SK-N-MC (cell line): ENCODE results near the gene TNK2.

ENCODE experiments used
- DNase-seq: peaks from one replicate; pipeline ENCODE4 v3.0.0-alpha.2; 2011; ENCODE audit warnings: low read depth, low spot score
- H3K27ac ChIP-seq: fragments of 200-600 bp; sonication (generic); 2 replicates; pipeline ENCODE4 v1.5.1; 2016; ENCODE audit warnings: mixed run types
- H3K36me3 ChIP-seq: fragments of 200-600 bp; sonication (generic); 2 replicates; pipeline ENCODE4 v1.6.1; 2017; ENCODE audit warnings: antibody characterized with exemption, low read length, mixed read lengths; ENCODE audit not compliant: insufficient read depth
- H3K4me3 ChIP-seq: fragments of 200-600 bp; sonication (generic); 2 replicates; pipeline ENCODE4 v1.5.1; 2016
- H3K9ac ChIP-seq: fragments of 200-600 bp; sonication (generic); 2 replicates; pipeline ENCODE4 v1.8.0; 2017; ENCODE audit warnings: mixed run types, mixed read lengths; ENCODE audit not compliant: insufficient read length
- H3K9me3 ChIP-seq: fragments of 200-600 bp; sonication (generic); 2 replicates; pipeline ENCODE4 v1.6.1; 2017; ENCODE audit warnings: low read depth, mild to moderate bottlenecking, antibody characterized with exemption, low read length, moderate library complexity, mixed read lengths
- EZH2 ChIP-seq: fragments of 200-600 bp; sonication (generic); IDR thresholded peaks from one replicate; pipeline ENCODE4 v1.6.1; 2017; ENCODE audit warnings: antibody characterized with exemption
- FOXP2 ChIP-seq: optimal IDR thresholded peaks from 2 replicates; pipeline ENCODE3; 2011; ENCODE audit warnings: mild to moderate bottlenecking, moderate library complexity; ENCODE audit not compliant: insufficient read depth; ENCODE audit errors: extremely low read length, control extremely low read depth
- POLR2AphosphoS5 ChIP-seq: IDR thresholded peaks from 2 replicates; pipeline ENCODE4 v1.6.1; 2012; ENCODE audit warnings: mild to moderate bottlenecking, low read depth, low read length, borderline replicate concordance

The TNK2 gene

DNA sequence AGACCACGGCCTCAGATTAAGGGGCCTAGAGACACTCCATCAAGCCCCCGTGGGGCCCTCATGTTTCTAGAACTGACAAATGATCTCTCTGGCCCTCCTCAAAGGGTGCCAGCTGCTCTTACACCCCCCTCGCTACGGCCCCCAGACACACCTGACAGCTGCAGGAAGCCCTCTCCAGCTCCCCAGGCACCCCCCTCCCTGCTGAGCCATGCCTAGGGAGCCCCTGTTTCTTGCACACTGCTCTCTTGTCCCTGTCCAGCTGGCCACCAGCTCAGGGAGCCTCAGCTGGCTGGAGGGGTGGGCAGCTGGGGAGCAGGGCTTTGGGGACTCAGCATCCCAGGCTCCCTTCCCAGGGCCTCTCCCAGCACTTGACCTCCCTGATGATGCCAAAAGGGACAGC, 14.8 kb downstream of the TNK2 start:
- no peak for DNase-seq
- Histone ChIP-seq H3K4me3 (no peak overlapping the region), H3K9me3 (no peaks in the 10 kb centered on the region), H3K27ac (no peak overlapping the region), H3K9ac (no peak overlapping the region), H3K36me3 (no peaks in the 10 kb centered on the region)
- TF ChIP-seq EZH2 (no peak), FOXP2 (no peak), POLR2AphosphoS5 (no peak)

DNA sequence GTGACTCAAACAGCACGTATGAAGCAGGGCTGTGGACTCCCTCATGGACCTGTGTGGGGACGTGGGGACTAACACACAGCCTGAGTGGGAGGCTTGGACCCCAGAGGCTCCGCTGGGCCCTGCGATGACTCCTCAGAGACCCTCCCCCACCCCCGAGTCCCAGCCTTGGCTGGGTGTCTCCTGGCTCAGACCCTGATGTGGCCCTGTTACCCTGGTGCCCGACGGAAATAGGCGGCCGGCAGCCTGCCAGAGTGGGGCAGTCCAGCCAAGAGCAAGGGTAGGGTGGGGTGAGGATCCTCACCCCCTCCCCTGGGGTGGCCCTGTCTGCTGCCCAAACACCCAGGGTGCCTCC, 15.3 kb downstream of the TNK2 start:
- TF ChIP-seq EZH2: no peak
- TF ChIP-seq POLR2AphosphoS5: no peak
- TF ChIP-seq FOXP2: no peak
- Histone ChIP-seq H3K27ac (no peak overlapping the region), H3K9me3 (no peaks in the 10 kb centered on the region), H3K4me3 (no peak overlapping the region), H3K36me3 (no peaks in the 10 kb centered on the region; the same call in 1 of the 2 replicates), H3K9ac (no peak overlapping the region)
- DNase-seq: no peak

- Histone ChIP-seq H3K4me3 (no peak overlapping the region), H3K36me3 (no peaks in the 10 kb centered on the region; the same call in 1 of the 2 replicates), H3K27ac (no peak overlapping the region), H3K9me3 (no peaks in the 10 kb centered on the region), H3K9ac (no peak overlapping the region)
- DNase-seq: no peak
- no peak for TF ChIP-seq EZH2
- TF ChIP-seq POLR2AphosphoS5: no peak
Observed at GRCh38 chr3:195892105-195893043, 16.0 kb downstream of the TNK2 start.

DNA sequence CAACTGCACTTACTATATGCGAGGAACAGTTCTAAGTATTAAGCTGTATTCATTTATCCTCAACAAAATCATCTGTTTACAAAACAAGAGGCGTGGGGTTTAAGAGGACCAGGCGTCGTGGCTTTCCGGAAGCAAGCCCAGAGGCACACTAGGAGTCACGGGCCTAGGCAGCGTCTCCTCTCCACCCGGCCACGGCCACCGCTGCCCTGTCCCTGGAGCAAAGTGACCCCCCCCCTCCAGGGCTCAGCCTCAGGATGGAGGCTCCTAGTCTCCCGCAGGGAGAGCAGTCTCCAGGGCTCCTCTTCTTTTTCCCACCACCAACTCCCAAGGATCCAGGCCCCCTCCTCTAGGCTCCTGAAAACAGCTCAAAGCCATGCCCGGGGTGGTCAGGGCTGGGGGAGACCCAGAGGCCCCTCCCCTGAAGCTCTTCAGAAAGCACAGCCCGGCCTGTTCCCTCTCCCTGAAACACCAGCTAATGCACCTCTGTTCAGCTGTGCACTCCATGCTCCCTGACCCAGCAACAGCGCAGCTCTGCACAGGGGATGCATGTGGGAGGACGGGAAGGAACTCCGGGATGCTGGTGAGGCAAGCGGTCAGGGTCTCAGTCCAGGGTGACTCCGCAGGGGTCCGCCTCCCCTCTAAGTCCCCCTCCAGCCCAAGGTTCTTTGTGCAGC, 16.8 kb downstream of the TNK2 start:
- Histone ChIP-seq H3K9ac (no peak overlapping the region), H3K9me3 (no peaks in the 10 kb centered on the region), H3K36me3 (no peaks in the 10 kb centered on the region; the same call in 1 of the 2 replicates), H3K27ac (no peak overlapping the region), H3K4me3 (no peak overlapping the region)
- DNase-seq: no peak
- TF ChIP-seq POLR2AphosphoS5 (no peak), FOXP2 (no peak), EZH2 (no peak)

GRCh38 chr3:195889870-195890295, 18.5 kb downstream of the TNK2 start:
- Histone ChIP-seq H3K36me3 (peaks cover 2% of the 10 kb centered on the region; the same call in 1 of the 2 replicates), H3K9me3 (no peaks in the 10 kb centered on the region), H3K27ac (no peak overlapping the region), H3K4me3 (no peak overlapping the region), H3K9ac (no peak overlapping the region)
- TF ChIP-seq FOXP2 (no peak), POLR2AphosphoS5 (no peak), EZH2 (no peak)
- DNase-seq: no peak

GRCh38 chr3:195888981-195889869, 19.1 kb downstream of the TNK2 start:
- H3K36me3 ChIP-seq: peaks cover 6% of the 10 kb centered on the region; the same call in 1 of the 2 replicates
- H3K4me3 ChIP-seq: no peak overlapping the region
- DNase-seq: no peak
- H3K27ac ChIP-seq: no peak overlapping the region
- TF ChIP-seq EZH2 (no peak), POLR2AphosphoS5 (no peak), FOXP2 (no peak)
- H3K9me3 ChIP-seq: no peaks in the 10 kb centered on the region
- no peak overlapping the region for H3K9ac ChIP-seq

GRCh38 chr3:195888311-195888761, 20.0 kb downstream of the TNK2 start:
- H3K9ac ChIP-seq: no peak overlapping the region
- H3K27ac ChIP-seq: no peak overlapping the region
- TF ChIP-seq EZH2 (no peak), POLR2AphosphoS5 (no peak)
- H3K9me3 ChIP-seq: no peaks in the 10 kb centered on the region
- peaks cover 6% of the 10 kb centered on the region; the same call in 1 of the 2 replicates for H3K36me3 ChIP-seq
- H3K4me3 ChIP-seq: no peak overlapping the region
- DNase-seq: no peak

DNA sequence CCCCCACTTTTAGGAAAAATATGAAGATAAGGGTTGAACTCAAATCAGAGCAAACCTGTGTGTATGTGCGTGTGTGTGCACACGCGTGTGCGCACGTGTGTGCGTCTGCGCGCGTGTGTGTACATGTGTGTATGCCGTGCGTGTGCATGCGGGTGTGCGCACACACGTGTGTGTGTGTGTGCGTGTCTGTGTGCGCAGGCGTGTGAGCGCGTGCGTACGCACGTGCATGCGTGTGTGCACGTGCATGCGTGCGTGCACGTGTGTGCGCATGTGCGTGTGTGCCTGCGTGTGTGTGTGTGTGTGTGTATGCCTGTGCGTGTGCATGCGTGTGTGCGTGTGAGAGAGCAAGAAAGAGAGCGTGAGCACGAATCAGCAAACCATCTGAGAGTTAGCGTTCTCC, 20.7 kb downstream of the TNK2 start:
- TF ChIP-seq EZH2: no peak
- TF ChIP-seq FOXP2: no peak
- TF ChIP-seq POLR2AphosphoS5: no peak
- no peaks in the 10 kb centered on the region for H3K9me3 ChIP-seq

More for the DNA sequence above, 20.7 kb downstream of the TNK2 start:
- DNase-seq: no peak
- Histone ChIP-seq H3K36me3 (peaks cover 6% of the 10 kb centered on the region; the same call in 1 of the 2 replicates), H3K4me3 (no peak overlapping the region), H3K27ac (no peak overlapping the region), H3K9ac (no peak overlapping the region)
